GM19372 (cell line): ENCODE results near the gene CRELD2.

Experiments
- ATAC-seq: cut with Tn5 transposase; IDR thresholded peaks from one replicate; pipeline ENCODE4 v1.9.1; 2021; ENCODE audit warnings: mild to moderate bottlenecking, low read depth, moderate library complexity; ENCODE audit not compliant: unreplicated experiment

The CRELD2 gene

GRCh38 chr22:49909476-49910205, 8.8 kb upstream of the CRELD2 start:
- no peak for ATAC-seq

GRCh38 chr22:49910229-49911155, 7.9 kb upstream of the CRELD2 start:
- ATAC-seq, result no peak

- ATAC-seq, result no peak
These were observed 6.4 kb upstream of the CRELD2 start for GRCh38 chr22:49911881-49912625.

DNA sequence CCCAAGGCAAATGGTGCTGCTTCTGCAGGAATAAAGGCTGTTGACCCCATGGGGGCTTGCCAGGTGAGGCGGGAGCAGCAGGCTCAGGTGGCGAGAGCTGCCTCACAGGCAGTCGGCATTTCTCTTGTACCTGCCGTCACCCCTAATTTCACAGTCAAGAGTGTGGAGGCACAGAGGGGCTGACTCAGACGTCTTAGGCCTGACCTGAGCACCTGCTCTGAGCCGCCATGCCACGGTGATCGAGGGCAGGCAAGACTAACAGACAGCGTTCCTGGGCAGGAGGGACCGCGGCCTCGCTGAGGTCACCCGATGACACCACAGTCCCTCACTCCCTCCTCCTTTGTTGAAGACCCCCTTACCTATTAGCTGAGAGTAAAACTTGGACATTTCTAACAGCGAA, 5.4 kb upstream of the CRELD2 start:
- ATAC-seq, result no peak

- ATAC-seq, result no peak
These were observed 5.0 kb upstream of the CRELD2 start for GRCh38 chr22:49913446-49913845.

DNA sequence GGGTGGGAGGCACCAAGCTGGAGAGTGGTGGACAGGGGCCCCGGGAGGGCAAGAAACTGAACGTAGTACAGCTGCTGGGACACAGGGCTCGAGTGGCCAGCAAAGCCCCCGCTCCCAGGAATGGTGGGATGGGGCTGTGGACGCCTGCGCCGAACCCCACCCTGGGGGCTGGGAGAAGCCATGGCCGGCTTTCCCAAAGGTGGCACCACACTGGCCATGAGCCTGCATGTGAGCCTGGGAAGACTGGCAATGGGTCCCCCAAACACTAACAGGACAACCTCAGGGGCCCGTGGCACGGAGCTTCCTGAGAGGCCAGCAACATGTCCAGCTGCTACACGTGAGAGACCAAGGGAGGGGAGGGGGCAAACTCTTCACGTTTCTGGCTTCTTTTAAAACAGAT, 4.2 kb upstream of the CRELD2 start:
- ATAC-seq, result no peak

DNA sequence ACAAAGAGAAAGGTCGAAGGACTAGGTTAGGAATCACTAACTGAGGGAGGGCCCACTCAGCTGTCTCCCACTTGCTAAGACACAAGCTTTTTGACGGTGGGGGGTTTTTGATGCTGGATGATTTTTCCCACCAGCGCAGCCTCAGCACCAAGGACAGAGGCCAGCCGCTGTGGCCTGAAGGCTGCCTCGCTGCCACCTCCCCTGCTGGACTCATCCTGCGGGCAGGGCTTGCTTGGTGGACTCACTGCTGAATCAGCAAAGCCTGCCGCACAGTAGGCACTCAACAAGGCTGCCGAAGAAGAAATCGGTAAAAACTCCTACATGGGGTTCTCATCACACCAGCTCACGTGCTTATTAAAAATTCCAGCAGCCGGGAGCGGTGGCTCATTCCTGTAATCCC, 2.8 kb upstream of the CRELD2 start:
- ATAC-seq, result no peak

DNA sequence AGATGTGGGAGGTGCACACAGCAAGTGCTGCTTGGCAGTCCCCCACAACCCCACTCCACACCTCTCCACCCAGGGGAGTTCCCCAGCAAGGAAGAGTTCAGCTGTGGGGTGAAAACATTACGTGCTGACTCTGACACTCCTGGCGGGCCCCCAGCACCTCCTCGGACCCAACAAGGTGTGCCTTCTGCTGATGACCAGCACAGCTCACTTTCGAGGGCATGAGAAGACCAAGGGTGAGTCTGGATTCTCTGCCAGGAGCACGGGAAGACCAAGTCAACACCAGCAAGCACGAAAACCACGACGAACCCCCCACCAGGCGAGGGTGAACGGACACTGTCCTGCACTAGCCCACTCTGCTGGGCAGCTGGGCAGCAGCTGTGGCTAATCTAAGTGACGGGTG, 1.6 kb upstream of the CRELD2 start:
- no peak for ATAC-seq

DNA sequence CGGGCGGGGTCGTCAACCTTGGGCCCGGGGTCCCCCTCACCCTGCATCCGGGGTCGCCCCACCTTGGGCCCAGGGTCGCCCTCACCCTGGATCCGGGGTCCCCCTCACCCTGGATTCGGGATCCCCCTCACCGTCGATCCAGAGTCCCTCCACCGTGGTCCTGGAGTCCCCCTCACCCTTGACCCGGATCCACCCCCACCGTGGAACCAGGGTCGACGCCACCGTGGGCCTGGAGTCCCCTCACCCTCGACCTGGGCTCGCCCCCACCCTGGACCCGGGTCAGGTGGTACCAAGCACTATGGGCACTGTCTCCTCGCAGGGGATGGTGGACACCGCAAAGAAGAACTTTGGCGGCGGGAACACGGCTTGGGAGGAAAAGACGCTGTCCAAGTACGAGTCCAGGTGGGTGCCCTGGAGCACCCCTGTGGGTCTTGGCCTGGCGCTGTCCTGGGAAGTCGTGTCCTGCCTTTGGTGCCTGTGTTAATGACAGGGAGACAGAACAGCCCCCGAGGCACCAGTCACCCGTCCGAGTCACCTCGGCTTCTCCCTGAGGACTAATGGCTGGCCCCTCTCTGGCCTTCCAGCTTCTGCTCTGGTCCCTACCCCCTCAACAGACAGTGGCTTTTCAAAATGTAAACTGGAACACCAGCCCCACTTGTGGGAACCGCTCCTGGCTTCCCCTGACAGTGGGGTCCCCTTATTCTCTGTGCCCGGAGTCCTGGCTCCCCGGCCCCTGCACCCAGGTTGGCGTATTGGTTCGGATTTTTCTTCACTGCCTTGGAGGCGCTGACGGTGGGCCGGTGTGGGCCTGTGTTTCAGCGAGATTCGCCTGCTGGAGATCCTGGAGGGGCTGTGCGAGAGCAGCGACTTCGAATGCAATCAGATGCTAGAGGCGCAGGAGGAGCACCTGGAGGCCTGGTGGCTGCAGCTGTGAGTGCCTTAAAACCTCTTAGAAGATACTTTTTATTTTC, 762 bp downstream of the CRELD2 start:
- no peak for ATAC-seq

- no peak for ATAC-seq
These were observed 2.4 kb downstream of the CRELD2 start for GRCh38 chr22:49920859-49921258.

GRCh38 chr22:49921508-49922278, 3.3 kb downstream of the CRELD2 start:
- ATAC-seq, result no peak

- no peak for ATAC-seq
These were observed 4.0 kb downstream of the CRELD2 start for GRCh38 chr22:49922484-49922883.

- no peak for ATAC-seq
These were observed 4.5 kb downstream of the CRELD2 start for GRCh38 chr22:49922926-49923325.

DNA sequence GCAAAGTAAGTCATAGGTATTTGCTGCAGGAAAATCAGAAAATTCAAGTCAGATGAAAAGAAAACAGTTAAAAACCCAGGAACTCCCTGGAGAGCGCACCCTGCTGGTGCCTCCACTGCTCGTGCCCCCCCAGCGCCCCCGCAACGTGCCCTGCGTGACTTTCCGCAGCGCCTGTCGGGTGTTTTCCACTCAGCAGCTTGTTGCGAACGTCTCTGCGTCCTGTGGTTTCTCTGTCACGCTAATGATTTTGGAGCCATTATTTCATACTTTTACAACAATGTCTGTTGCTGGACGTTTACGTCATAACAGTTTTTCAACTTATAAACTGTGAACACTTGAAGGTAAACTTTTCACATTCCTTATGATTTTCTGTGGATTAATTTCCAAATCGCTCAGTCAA, 5.0 kb downstream of the CRELD2 start:
- no peak for ATAC-seq

DNA sequence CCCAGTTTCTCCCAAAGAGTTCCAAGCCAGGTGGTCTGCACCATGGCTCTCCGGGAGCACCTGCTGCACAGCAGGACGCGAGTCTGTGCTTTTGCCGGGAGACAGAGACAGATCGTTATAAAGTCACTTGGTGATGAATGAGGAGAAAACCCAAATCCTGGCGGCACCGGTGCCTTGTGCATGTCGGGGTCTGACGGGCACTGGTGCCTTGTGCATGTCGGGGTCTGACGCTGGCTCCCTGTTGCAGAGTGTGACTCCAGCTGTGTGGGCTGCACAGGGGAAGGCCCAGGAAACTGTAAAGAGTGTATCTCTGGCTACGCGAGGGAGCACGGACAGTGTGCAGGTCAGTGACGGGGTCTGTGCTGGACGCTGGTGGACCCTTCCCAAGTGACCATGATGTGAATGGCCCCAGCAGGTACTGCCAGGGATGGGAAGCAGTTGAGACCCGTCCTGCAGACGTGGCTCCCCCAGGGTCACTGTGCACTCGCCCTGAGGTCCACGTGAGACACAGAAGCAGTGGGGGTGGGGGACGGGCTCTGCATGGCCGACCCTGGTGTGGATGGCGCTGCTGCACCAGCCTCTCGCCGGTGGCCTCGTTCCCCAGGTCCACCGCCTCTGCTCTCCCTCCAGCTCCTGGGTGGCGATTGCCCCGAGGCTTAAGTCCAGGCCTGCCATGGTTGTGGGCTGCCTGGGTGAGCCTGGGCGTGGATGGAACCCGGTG, 5.8 kb downstream of the CRELD2 start:
- no peak for ATAC-seq

DNA sequence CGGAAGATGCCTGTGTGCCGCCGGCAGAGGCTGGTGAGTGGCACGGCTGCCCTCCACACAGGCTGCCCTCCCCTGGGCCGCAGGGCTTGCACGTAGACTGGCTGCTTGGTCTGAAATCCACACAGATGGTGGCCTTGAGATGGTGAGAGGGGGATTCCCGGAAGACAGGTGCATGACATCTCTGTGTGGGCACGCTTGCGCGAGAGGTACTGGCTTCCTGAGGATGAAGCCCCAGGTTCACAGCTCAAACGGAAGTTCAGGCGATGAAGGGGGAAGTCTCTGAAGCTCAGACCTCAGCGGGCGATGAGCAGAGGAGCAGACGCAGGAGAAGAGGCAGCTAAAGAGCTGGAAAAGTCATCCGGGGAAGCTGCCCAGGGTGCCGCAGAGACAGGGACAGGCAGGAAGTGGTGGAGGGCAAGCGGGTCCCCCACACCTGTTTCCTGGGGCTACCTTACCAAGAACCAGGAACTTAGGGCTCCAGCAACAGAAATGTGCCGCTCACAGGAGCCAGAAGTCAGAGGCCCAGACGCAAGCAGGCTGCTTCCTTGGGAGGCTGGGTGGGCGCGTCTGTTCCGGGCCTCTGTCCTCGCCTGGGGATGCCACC, 7.2 kb downstream of the CRELD2 start:
- no peak for ATAC-seq

GRCh38 chr22:49926916-49927315, 8.5 kb downstream of the CRELD2 start:
- ATAC-seq, result no peak

DNA sequence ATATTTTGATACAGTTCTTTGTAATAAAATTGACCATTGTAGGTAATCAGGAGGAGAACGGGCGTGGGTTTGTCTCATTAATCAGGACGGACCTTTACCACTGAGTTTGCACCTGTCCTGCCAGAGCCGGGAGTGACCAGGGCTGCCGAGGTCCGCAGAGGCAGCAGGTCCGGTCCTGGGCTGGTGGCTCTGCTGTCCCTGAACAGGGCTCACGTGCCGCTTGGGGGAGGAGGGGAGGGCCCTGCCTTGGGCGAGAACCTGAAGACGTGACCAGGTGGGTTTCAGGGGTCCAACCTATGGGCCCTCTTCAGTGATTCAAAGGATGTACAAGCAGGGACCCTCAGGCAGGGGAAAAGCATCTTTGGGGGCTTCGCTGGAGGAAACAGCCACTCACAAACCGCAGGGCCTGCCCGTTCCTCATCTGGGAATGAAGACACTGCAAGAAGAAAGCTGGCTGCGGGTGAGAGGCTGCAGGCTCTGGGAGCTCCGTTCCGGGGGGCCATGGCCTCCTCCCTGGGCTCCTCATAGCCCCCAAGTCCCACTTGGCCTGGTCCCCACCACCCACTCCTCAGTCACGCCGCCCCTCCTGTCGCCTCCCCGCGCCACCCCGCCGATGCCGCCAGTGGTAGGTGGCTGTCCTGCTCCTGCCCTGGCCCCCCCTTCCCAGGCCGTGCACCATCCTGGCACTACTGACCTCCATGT, 9.2 kb downstream of the CRELD2 start:
- ATAC-seq, result no peak
